ENCODE measurements around the gene STARD13. TPM values are rescaled to one million over a fixed set of nuclear protein-coding genes. Genes with fewer than 3 reads are reported as not detected.

The STARD13 gene
- polyA plus RNA-seq (ENCODE audit: insufficient read length in 4 of 4), result 10 to 100 TPM; 22.3 to 27.8 (median 24.3) TPM

GRCh38 chr13:33285420-33286124 lies at the start of gene STARD13:
STARD13 (minus strand) TSS chr13:33285755; CDS start chr13:33285638, 117 bp downstream.
- peak; percentile 82 to 96 (median 85) for DNase-seq (ENCODE audit: low read depth in 4 of 4, low spot score in 2 of 4)

GRCh38 chr13:33334831-33335230 lies 49.3 kb upstream of the STARD13 start:
- no peak for DNase-seq (ENCODE audit: low read depth in 4 of 4, low spot score in 2 of 4)

- no peak for DNase-seq (ENCODE audit: low read depth in 4 of 4, low spot score in 2 of 4)
Observed at GRCh38 chr13:33331962-33332361, 46.4 kb upstream of the STARD13 start.

GRCh38 chr13:33330483-33330882 lies 44.9 kb upstream of the STARD13 start:
- no peak for DNase-seq (ENCODE audit: low read depth in 4 of 4, low spot score in 2 of 4)

GRCh38 chr13:33328701-33329100 lies 43.1 kb upstream of the STARD13 start:
- no peak for DNase-seq (ENCODE audit: low read depth in 4 of 4, low spot score in 2 of 4)

- DNase-seq (ENCODE audit: low read depth in 4 of 4, low spot score in 2 of 4), result no peak
Observed at GRCh38 chr13:33326723-33327122, 41.2 kb upstream of the STARD13 start.

- no peak for DNase-seq (ENCODE audit: low read depth in 4 of 4, low spot score in 2 of 4)
Observed at GRCh38 chr13:33326246-33326645, 40.7 kb upstream of the STARD13 start.

GRCh38 chr13:33323801-33324510 lies 38.4 kb upstream of the STARD13 start:
- DNase-seq (ENCODE audit: low read depth in 4 of 4, low spot score in 2 of 4), result no peak

GRCh38 chr13:33322965-33323668 lies 37.6 kb upstream of the STARD13 start:
- no peak for DNase-seq (ENCODE audit: low read depth in 4 of 4, low spot score in 2 of 4)

GRCh38 chr13:33322543-33322809 lies 36.9 kb upstream of the STARD13 start:
- no peak for DNase-seq (ENCODE audit: low read depth in 4 of 4, low spot score in 2 of 4)

- DNase-seq (ENCODE audit: low read depth in 4 of 4, low spot score in 2 of 4), result no peak
Observed at GRCh38 chr13:33321686-33322542, 36.4 kb upstream of the STARD13 start.

- DNase-seq (ENCODE audit: low read depth in 4 of 4, low spot score in 2 of 4), result no peak
Observed at GRCh38 chr13:33319859-33320258, 34.3 kb upstream of the STARD13 start.

GRCh38 chr13:33318744-33319143 lies 33.2 kb upstream of the STARD13 start:
- DNase-seq (ENCODE audit: low read depth in 4 of 4, low spot score in 2 of 4), result no peak

- DNase-seq (ENCODE audit: low read depth in 4 of 4, low spot score in 2 of 4), result no peak
Observed at GRCh38 chr13:33318037-33318436, 32.5 kb upstream of the STARD13 start.

GRCh38 chr13:33316890-33317289 lies 31.3 kb upstream of the STARD13 start:
- DNase-seq (ENCODE audit: low read depth in 4 of 4, low spot score in 2 of 4), result no peak

GRCh38 chr13:33313504-33313903 lies 27.9 kb upstream of the STARD13 start:
- no peak for DNase-seq (ENCODE audit: low read depth in 4 of 4, low spot score in 2 of 4)

- no peak for DNase-seq (ENCODE audit: low read depth in 4 of 4, low spot score in 2 of 4)
Observed at GRCh38 chr13:33312861-33313212, 27.3 kb upstream of the STARD13 start.

- DNase-seq (ENCODE audit: low read depth in 4 of 4, low spot score in 2 of 4), result no peak
Observed at GRCh38 chr13:33312150-33312860, 26.8 kb upstream of the STARD13 start.

- no peak for DNase-seq (ENCODE audit: low read depth in 4 of 4, low spot score in 2 of 4)
Observed at GRCh38 chr13:33311040-33311439, 25.5 kb upstream of the STARD13 start.
